HG02973 (cell line): Measurements from ENCODE around the gene U2SURP.
"Not testable (repeated sequence)": the region's sequence is repeated elsewhere in the genome, so short reads cannot be mapped to it uniquely, and the experiment has no call there.

Source experiments
- ATAC-seq: cut with Tn5 transposase; IDR thresholded peaks from one replicate; pipeline ENCODE4 v1.9.1; 2021; ENCODE audit warnings: moderate library complexity; ENCODE audit not compliant: unreplicated experiment

The U2SURP gene

DNA sequence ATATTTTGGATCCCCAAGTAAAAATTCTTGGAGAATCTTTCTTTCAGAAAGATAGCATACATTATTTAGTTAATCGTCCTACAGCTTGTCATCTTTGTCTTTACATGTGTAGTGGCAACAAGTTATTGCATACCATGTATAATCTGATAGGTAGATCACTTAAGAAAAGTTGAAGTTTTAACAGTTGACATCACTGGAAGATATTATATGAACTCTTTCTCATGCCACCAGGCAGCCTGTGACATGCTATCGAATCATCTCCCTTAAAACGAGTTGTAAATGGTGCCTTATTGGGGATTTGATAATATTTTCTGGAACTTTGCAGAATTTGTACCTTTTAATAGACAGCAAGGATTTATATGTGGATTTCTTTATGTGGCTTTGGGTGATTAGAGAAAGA lies 8.7 kb downstream of the U2SURP start:
- ATAC-seq = no peak

DNA sequence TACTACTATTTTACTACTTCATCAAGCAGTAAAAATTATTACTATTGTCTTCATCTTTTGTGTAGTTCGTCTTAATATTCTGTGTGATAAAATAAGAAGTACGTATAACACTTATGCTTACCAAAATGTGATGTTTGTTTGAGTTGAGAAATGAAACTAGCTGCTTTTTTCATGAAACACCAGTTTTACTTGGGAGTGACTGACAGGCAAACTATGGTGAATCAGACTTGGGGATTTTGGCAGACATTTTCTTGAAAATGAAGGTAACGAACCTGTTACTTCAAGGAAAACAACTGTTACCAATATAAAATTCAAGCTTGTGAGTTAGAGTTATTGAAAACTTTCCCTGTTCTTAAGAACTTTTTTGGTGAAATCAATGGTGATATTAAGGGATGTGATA lies 10.3 kb downstream of the U2SURP start:
- ATAC-seq = no peak

DNA sequence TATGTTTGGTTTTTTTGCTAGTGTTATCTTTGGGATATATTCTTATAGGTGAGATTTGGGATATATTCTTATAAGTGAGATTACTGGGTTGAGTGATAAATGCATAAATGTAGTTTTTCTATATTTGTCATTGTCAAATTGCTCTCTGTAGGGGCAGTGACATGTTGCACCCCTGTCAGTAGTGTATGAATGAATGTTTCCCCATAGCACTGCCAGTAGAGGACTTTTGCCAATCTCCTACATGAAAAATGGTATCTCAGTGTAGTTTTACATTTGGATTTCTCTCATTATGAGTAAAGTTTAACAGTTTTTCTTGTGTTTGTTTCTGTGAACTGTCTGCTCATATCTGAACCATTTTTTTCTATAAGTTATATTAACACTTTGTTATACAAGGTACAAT lies 13.6 kb downstream of the U2SURP start:
- no peak for ATAC-seq

DNA sequence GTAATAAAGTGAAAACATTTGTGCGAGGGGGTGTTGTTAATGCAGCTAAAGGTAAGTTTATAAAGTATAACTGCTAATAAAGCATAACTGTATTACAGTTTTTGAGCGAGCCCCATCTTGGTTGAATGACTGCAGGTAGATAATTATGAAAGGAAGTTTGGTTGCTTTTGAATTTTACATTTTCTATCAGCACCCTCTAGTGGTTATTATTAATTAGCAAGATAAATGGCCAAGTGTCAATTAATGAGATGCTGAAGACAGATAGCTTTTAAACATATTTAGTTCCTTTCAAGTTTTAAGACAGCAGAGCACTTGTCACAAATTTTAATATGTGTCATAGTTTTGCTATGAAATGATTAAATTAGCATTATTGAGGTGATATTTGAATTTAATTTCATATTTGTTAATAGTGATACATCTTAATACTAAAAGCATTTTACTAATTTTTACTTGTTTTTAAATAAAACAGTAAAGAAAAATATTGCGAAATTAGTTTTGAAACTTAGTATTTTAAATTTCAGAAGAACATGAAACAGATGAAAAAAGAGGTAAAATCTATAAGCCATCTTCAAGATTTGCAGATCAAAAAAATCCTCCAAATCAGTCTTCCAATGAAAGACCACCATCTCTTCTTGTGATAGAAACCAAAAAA lies 15.1 kb downstream of the U2SURP start:
- ATAC-seq = peak; percentile 53

DNA sequence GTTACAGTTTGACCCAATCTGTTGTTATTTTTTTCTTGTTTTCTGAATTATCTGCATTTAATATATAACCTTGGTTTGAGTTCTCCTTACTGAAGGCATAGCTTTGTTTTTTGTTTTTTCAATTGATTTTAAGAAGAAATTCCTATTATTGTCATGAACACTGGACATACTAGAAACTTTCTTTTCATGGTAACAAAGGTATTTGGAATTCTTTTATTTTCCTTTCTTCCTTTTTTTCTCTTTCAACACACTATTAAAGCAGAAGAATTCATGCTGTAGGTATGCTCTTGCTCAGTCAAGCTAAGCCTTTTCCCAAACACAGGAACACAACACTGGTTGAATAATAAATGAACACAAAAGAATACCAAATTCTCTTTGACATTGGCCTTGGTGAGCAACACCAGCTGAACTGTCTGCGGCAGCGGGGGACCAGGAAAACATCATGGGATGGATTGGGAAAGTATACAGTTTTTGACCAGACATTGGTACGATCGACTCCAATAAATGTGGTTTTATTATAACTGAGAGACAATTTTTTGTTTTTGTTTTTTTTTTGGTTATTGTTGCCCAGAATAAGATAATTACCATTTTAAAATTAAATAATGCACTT lies 23.1 kb downstream of the U2SURP start:
- ATAC-seq = no peak

DNA sequence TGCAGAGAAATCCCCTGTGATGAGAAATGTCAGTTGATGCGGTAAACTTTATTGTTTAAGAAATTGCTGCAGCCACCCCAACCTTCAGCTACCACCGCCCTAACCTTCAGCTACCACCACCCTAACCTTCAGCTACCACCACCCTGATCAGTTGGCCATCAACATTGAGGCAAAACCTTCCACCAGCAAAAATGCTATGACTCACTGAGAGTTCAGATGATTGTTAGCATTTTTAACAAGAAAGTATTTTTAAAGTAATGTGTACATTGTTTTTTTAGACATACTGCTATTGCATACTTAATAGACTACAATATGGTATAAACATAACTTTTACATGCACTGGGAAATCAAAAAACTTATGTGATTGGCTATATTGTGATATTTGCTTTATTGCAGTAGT lies 30.0 kb downstream of the U2SURP start:
- no peak for ATAC-seq

DNA sequence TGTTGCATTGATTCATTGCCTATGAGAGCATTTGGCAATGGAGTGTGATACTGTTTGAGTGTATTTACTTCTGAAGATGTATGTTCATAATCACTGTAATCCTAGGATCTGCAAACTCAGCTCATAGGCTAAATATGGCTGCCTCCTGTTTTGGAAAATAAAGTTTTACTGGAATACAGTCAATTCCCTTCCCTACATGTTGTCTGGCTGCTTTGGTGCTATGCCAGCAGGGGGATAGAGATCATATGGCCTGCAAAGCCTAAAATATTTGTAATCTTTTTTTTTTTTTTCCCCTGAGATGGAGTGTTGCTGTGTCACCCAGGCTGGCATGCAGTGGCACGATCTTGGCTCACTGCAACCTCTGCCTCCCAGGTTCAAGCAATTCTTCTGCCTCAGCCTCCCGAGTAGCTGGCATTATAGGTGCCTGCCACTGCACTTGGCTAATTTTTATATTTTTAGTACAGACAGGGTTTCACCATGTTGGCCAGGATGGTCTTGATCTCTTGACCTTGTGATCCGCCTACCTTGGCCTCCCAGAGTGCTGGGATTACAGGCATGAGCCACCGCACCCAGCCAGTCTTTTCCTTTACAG lies 30.5 kb downstream of the U2SURP start:
- ATAC-seq = not testable (repeated sequence)

DNA sequence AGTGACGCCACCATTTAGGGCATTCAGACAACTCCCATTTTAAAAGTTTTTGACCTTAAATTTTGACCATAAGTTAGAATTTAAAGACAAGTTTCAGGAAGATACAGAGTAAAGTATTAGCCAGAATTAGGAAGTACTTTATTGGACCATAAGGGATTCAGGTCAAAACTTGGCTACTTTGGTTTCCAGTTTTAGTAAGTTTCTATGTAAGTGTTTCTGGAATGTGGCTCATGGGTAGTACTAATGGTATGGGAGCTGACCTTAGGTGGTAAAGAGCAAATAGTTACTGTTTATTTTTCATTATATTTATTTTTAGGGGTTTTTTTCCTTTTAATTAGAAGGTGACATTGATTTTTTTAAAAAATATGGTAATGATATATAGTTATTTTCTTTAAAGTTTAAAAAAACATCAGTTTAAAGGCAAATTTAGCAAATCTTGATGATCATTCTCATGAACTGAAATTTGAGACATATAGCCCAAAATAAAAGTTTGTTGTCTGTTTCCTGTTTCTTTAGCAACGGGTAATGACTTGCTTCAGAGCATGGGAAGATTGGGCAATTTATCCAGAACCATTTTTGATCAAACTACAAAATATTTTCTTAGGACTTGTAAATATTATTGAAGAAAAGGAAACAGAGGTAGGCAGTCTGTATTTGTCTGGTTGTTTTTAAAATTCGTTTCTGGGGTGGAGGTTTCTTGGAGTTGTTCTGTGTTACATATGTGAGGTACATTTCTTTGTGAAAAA lies 34.3 kb downstream of the U2SURP start:
- ATAC-seq = no peak

DNA sequence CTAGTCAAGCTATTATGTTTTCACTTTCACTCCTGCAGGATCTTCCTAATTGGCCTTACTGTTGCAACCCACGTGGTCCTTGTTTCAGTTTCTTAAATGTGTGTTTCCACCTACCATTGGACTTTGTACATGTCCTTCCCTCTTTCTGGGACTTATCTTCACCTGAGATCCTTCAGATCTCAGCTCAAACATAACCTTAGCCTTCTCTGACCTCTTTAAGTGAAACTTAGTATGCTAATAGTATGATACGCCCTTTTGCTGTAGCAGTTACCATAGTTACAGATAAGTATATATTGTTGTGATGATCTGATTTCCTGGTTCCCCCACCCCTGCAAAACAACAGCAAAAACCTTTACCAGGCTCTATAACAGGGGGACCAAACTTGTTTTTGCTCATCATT lies 35.2 kb downstream of the U2SURP start:
- ATAC-seq = no peak

DNA sequence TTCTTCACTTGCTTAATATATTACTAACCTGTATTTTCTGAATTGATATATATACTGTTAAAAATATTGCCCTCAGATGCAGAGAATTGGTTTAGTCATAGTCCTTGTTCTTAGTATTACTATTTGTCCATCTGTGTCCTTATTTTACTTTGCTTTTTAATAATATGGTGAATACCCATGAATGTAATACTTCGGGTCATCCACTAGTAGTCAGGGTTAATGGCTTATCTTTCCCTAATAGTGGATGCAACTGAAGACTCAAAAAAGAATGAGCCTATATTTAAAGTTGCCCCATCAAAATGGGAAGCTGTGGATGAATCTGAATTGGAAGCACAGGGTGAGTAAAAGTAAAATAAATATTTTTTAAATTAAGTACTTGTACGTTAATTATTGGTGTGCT lies 36.5 kb downstream of the U2SURP start:
- no peak for ATAC-seq

DNA sequence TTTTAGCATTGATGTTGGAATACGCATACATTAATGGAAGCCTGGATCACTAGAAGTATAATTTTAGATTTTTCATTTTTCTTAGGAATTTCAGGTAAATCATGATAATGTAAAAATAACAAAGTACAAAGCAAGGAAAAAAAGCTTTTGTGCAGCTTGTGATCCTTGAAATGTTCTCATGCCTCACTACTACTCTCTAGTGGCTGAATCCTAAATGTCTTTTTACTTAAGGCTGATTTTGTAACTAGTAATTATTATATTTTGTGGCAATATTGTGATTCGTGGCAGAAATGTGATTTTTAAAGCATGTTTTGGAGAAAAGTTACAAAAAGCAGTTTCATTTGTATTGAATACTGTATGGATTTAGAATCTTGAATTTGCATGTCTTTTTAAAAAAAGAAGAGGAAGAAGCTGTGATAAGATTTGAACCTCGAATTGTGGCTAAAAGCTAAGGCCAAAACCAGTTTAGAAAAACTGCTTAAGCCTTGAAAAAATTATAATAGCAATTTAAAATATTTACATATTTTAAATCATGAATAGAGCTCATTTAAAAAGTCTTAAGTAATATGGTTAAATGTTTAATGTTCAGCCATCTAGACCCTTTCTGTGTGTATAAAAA lies 39.0 kb downstream of the U2SURP start:
- ATAC-seq = no peak

DNA sequence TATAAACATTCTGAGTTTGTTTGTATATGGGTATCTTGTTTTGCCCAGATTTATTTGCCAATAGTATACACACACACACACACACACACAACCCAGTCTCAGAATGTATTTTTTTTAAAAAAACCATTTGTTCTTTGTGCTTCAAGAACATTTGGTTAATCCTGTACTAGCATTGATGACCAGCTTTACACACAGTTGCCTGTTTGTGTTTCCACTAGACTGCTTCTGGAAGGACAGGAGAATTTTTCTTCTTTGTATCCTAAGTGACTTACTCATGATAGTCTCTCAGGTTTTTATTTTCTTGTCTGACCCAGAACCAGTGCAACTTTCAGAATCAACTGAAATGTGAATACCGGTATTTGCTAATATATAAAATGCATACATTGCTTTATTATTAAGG lies 40.5 kb downstream of the U2SURP start:
- no peak for ATAC-seq

DNA sequence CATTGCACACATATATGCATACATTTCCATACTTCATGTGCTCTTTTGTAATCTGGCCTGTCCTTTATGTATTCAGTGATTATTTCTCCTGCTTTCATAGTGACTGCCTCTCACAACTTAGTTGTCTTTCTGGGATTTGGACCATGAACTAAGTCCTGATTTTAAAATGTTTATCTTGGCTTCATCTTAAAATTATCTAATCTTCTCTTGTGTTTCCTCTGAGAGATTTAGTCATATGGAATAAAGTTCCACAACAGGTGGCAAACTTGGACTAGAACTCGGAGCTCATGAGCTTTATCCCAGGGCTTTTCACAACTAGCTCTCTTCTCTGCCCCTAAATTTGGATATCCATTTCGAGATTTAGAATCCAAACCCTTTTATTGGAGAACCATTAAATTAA lies 44.3 kb downstream of the U2SURP start:
- no peak for ATAC-seq

DNA sequence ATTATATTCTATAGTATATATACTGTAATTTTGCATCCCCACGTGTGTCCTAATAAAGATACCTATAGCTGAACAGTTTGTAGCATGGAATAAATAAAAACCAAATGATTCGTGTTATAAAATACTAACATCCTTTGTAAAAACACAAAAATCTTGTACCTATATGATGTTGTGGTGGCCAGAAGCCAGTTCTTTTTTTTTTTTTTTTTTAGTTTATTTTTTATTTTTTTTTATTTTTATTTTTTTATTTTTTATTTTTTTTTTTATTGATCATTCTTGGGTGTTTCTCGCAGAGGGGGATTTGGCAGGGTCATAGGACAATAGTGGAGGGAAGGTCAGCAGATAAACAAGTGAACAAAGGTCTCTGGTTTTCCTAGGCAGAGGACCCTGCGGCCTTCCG lies 44.7 kb downstream of the U2SURP start:
- not testable (repeated sequence) for ATAC-seq

DNA sequence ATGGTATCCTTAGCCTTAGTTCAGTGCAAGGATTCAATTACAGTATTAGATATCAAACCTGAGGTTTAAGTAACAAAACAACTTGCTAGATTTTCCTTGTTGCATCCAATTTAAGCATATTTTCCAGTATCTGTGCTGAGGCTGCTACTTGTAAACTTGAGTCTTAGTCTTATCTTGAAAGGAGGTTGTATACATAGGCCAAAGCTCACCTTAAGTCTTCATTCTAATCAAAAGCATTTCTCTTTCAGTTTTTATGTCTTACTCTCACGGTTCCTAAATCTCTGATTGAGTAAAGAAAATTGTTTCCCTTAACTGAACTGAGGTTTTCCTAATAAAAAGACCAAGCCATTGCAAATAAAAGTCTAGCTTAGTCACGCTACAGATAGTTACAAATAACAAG lies 52.6 kb downstream of the U2SURP start:
- ATAC-seq = no peak

DNA sequence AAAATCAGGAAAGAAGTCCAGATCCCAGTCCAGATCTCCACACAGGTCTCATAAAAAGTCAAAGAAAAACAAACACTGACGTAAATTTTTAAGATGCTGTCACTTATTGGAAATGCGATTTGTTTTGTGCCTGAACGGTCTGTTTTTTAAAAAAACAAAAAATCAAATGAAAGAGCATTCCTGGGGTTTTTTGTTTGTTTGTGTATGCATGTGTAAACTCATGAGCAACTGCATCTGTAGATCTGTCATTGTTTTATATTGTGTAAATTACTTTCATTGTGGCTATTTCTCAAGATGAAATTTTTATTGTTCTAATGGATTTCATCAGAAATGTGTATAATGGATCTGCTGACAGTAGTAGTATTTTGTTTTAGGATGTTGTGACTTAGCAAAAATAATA lies 55.0 kb downstream of the U2SURP start:
- ATAC-seq = no peak

DNA sequence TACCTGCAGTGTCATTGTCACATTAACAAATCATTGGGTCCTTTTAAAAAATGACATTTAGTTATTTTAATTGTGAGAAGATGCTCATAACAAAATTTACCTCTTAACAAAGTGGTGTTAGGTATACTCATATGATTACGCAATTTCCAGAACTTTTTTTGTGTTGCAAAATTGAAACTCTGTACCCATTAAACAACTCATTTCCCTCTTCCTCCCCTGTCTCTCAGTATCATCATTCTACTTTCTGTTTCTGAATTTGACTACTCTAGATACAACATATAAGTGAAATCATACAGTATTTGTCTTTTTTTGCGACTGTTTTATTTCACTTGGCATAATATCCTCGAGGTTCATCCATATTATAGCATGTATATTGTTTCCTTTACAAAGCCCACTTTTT lies 59.5 kb downstream of the U2SURP start:
- ATAC-seq = peak; percentile 99

DNA sequence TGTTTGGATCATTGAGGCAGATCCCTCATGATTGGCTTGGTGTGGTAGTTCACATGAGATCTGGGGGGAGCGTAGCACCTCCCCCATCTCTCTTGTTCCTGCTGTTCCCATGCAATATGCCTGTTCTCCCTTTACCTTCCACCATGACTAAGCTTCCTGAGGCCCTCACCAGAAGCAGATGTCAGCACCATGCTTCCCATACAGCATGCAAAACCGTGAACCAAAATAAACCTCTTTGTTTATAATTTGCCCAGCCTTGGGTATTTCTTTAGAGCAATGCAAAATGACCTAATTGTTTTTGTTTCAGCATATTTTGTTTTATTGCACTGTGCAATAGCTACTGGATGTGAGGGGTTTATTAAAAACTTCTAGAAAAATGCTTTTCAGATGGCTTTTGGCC lies 61.6 kb downstream of the U2SURP start:
- ATAC-seq = no peak

DNA sequence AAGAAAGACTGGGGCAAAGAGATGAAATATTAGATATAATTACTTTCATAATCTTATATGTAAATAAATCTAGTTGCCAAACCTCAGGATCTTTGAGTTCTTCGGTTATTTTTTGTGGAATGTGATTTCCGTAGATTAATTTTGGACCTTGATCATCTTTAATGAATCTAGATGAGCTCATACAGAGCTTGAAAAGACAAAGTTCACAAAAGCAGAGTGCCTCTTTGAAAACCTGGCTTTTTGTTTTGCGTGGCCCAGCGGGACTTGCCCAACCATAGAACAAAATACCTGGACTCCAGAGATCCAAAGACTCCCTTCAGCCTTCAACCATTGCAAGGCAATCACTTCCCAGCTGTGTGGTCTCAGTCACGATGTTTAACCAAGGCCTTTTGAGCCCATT lies 63.4 kb downstream of the U2SURP start:
- ATAC-seq = no peak

DNA sequence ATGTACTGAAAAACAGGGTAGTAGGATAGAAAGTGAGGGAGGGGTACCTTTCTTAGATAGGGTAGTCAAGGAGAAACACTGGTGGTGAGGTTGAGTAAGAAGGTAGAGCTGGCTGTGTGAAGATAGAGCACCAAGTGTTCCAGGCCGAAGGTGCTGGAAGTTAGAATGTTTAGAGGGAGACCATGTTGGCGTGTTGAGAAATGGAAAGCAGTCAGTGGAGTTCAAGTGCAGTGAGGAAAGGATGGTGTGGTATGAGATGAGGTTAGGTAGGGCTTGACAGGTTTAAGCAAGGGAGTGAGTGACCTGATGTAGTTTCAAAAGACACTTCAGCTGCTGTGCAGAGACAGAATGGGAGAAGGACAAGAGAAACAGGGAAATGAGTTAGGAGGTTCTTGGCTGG lies 64.0 kb downstream of the U2SURP start:
- ATAC-seq = no peak

DNA sequence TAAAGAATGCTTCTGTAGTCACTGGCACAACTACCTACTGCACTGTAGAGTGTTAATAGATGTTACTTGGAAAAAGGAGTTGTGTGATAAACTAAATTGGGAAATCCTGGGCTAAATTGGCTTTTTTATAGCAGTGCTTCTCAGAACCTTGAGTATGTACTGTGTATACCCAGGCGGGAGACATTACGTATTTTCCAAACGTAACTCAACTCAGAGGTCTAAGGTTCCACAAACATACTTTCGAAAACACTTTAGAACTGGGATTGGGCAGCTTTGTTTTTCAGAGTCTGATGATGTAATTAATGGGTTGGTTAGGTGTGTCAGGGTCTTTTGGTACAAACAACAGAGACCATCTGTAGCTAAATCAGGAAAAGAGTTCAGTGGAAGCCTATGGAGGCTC lies 64.7 kb downstream of the U2SURP start:
- no peak for ATAC-seq

DNA sequence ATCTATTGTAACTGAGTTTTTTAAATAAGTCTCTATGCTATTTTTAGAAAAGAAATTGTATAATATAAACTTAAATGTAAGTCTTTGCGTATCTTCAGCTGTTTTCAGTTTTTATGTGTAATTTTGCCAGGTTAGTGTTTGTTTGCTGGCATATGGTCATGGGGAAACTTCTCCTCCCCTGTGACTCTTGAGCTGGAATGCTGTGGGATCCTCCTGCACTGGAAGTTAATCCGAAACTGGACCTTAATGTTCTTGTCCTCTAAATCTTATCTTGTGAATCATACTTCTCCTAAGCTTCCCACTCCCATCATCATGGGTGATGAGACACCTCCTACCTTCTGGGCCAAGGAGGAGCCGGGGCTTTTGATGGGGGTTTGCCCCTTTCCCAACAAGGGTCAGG lies 65.8 kb downstream of the U2SURP start:
- ATAC-seq = no peak
